WTC11 (cell line): ENCODE measurements around the gene HDAC8. TPM values are rescaled to one million over a fixed set of nuclear protein-coding genes. Genes with fewer than 3 reads are reported as not detected.

Experiments used
- ATAC-seq: fragments of 200-7000 bp; cut with Tn5 transposase; 2 replicates; pipeline ENCODE4 v1.10.0; 2021; ENCODE audit warnings: mild to moderate bottlenecking, moderate library complexity
- CTCF ChIA-PET: fragments of 300-600 bp; sonication (Branson Sonifier 250); formaldehyde crosslinking; loops from one replicate; lab custom pipeline; 2021; ENCODE audit warnings: antibody characterized with exemption; lab: Charles Lee
- POLR2A ChIA-PET: fragments of 350-600 bp; sonication (Branson Sonifier 250); formaldehyde crosslinking; loops from one replicate; lab custom pipeline; 2021; ENCODE audit warnings: antibody characterized with exemption; lab: Charles Lee
- DNase-seq: peaks from one replicate; pipeline ENCODE4 v3.0.0; 2021; ENCODE audit warnings: low spot score
- H3K27ac Mint-ChIP-seq: 2 replicates; pipeline ENCODE4 v1.8.0; 2021; ENCODE audit warnings: mixed read lengths
- H3K27me3 Mint-ChIP-seq: 2 replicates; pipeline ENCODE4 v1.8.0; 2021; ENCODE audit warnings: low read depth, mild to moderate bottlenecking, moderate library complexity, mixed read lengths
- H3K36me3 Mint-ChIP-seq: 2 replicates; pipeline ENCODE4 v1.8.0; 2021; ENCODE audit warnings: mixed read lengths
- H3K4me1 Mint-ChIP-seq: 2 replicates; pipeline ENCODE4 v1.8.0; 2022; ENCODE audit warnings: mixed read lengths
- H3K4me3 Mint-ChIP-seq: 2 replicates; pipeline ENCODE4 v1.8.0; 2021; ENCODE audit warnings: mild to moderate bottlenecking, moderate library complexity, mixed read lengths
- H3K9me3 Mint-ChIP-seq: 2 replicates; pipeline ENCODE4 v1.8.0; 2021; ENCODE audit warnings: mixed read lengths
- ATF2 ChIP-seq: sonication (generic); formaldehyde crosslinking; IDR thresholded peaks from 2 replicates; pipeline ENCODE4 v1.8.1; 2022; ENCODE audit warnings: low read depth, missing genetic modification reagents, borderline replicate concordance
- ATF3 ChIP-seq: sonication (generic); formaldehyde crosslinking; conservative IDR thresholded peaks from 2 replicates; pipeline ENCODE4 v1.8.1; 2022; ENCODE audit warnings: mild to moderate bottlenecking, missing genetic modification reagents
- E2F1 ChIP-seq: sonication (generic); formaldehyde crosslinking; IDR thresholded peaks from 2 replicates; pipeline ENCODE4 v1.8.0; 2022; ENCODE audit warnings: mild to moderate bottlenecking, missing genetic modification reagents
- EMX1 ChIP-seq: fragments of 250-450 bp; sonication (Bioruptor Pico); IDR thresholded peaks from 2 replicates; pipeline ENCODE4 v1.8.0; 2021; ENCODE audit warnings: mild to moderate bottlenecking
- ERG ChIP-seq: fragments of 250-450 bp; sonication (Bioruptor Pico); IDR thresholded peaks from 2 replicates; pipeline ENCODE4 v1.8.0; 2021; ENCODE audit warnings: mild to moderate bottlenecking
- ETV6 ChIP-seq: sonication (generic); formaldehyde crosslinking; IDR thresholded peaks from 2 replicates; pipeline ENCODE4 v1.8.1; 2022; ENCODE audit warnings: mild to moderate bottlenecking, missing genetic modification reagents
- FOXJ3 ChIP-seq: sonication (generic); formaldehyde crosslinking; IDR thresholded peaks from 2 replicates; pipeline ENCODE4 v1.9.0; 2021; ENCODE audit warnings: missing genetic modification reagents, mild to moderate bottlenecking, borderline replicate concordance
- FOXP4 ChIP-seq: sonication (generic); formaldehyde crosslinking; IDR thresholded peaks from 2 replicates; pipeline ENCODE4 v1.8.0; 2022; ENCODE audit warnings: mild to moderate bottlenecking, missing genetic modification reagents
- GTF2I ChIP-seq: fragments of 250-450 bp; sonication (Bioruptor Pico); conservative IDR thresholded peaks from 2 replicates; pipeline ENCODE4 v1.4.0; 2021; ENCODE audit warnings: mild to moderate bottlenecking
- PRRX2 ChIP-seq: fragments of 250-450 bp; sonication (Bioruptor Pico); IDR thresholded peaks from 2 replicates; pipeline ENCODE4 v1.8.0; 2021; ENCODE audit warnings: mild to moderate bottlenecking
- RELA ChIP-seq: sonication (generic); formaldehyde crosslinking; IDR thresholded peaks from 2 replicates; pipeline ENCODE4 v1.8.1; 2022; ENCODE audit warnings: missing genetic modification reagents, mild to moderate bottlenecking, borderline replicate concordance
- ZNF219 ChIP-seq: sonication (generic); formaldehyde crosslinking; IDR thresholded peaks from 2 replicates; pipeline ENCODE4 v1.8.0; 2023; ENCODE audit warnings: missing genetic modification reagents, mild to moderate bottlenecking, borderline replicate concordance
- ZNF232 ChIP-seq: sonication (generic); formaldehyde crosslinking; IDR thresholded peaks from 2 replicates; pipeline ENCODE4 v1.8.0; 2022; ENCODE audit warnings: mild to moderate bottlenecking, missing genetic modification reagents
- ZNF416 ChIP-seq: fragments of 250-450 bp; sonication (Bioruptor Pico); IDR thresholded peaks from 2 replicates; pipeline ENCODE4 v1.9.0; 2021; ENCODE audit warnings: mild to moderate bottlenecking, inconsistent platforms
- ZNF423 ChIP-seq: fragments of 250-450 bp; sonication (Bioruptor Pico); IDR thresholded peaks from 2 replicates; pipeline ENCODE4 v2.1.2; 2022; ENCODE audit warnings: mild to moderate bottlenecking, moderate library complexity
- ZNF532 ChIP-seq: fragments of 250-450 bp; sonication (Bioruptor Pico); IDR thresholded peaks from 2 replicates; pipeline ENCODE4 v1.9.0; 2021; ENCODE audit warnings: mild to moderate bottlenecking, borderline replicate concordance
- ZNF671 ChIP-seq: fragments of 250-450 bp; sonication (Bioruptor Pico); IDR thresholded peaks from 2 replicates; pipeline ENCODE4 v1.8.0; 2021; ENCODE audit warnings: mild to moderate bottlenecking
- total RNA-seq: library from RNA; stranded (reverse); gene quantifications from 3 replicates; pipeline ENCODE4 v1.2.3, GENCODE V29; 2021

The HDAC8 gene
- total RNA-seq, 1 experiment from 2014 or later = 22.5 TPM

- Mint-ChIP-seq H3K27me3 (no peaks in the 10 kb centered on the region), H3K4me3 (no peak overlapping the region), H3K4me1 (no peaks in the 10 kb centered on the region)
- DNase-seq = no peak
- TF ChIP-seq EMX1 (CRISPR knock-in tag) (no peak), ATF3 (CRISPR knock-in tag) (no peak), ZNF532 (CRISPR knock-in tag) (no peak), GTF2I (no peak), ETV6 (CRISPR knock-in tag) (no peak), ERG (no peak), ATF2 (CRISPR knock-in tag) (no peak), RELA (CRISPR knock-in tag) (no peak), ZNF671 (CRISPR knock-in tag) (no peak), ZNF232 (CRISPR knock-in tag) (no peak)
- TF ChIP-seq, all 79 proteins: peak for 0
- CTCF ChIA-PET = interaction anchor here (1.2 kb wide), 1 partner anchor 9 kb away, joined by 4 read pairs; no protein-coding TSS in a partner anchor
- no peak for ATAC-seq
- Mint-ChIP-seq H3K36me3 (no peaks in the 10 kb centered on the region), H3K9me3 (no peaks in the 10 kb centered on the region), H3K27ac (no peak overlapping the region)
- POLR2A ChIA-PET = no interaction called here
Measured at GRCh38 chrX:72536542-72536941, 36.1 kb downstream of the HDAC8 start.

GRCh38 chrX:72532366-72532765, 40.3 kb downstream of the HDAC8 start:
- H3K27me3 Mint-ChIP-seq = no peaks in the 10 kb centered on the region
- no peaks in the 10 kb centered on the region for H3K36me3 Mint-ChIP-seq
- ATAC-seq = no peak
- ChIA-PET CTCF (interaction anchor here (0.9 kb wide), 1 partner anchor 234 kb away, joined by 3 read pairs; no protein-coding TSS in a partner anchor), POLR2A (interaction anchor here (0.7 kb wide), 1 partner anchor 239 kb away, joined by 9 read pairs; no protein-coding TSS in a partner anchor)
- no peaks in the 10 kb centered on the region for H3K9me3 Mint-ChIP-seq
- no peaks in the 10 kb centered on the region for H3K4me1 Mint-ChIP-seq
- DNase-seq = no peak
- H3K4me3 Mint-ChIP-seq = no peak overlapping the region
- H3K27ac Mint-ChIP-seq = no peak overlapping the region
- TF ChIP-seq FOXJ3 (CRISPR knock-in tag) (no peak), ZNF416 (CRISPR knock-in tag) (no peak), FOXP4 (CRISPR knock-in tag) (no peak), ZNF232 (CRISPR knock-in tag) (no peak), ZNF423 (CRISPR knock-in tag) (no peak), PRRX2 (CRISPR knock-in tag) (no peak), ZNF219 (CRISPR knock-in tag) (no peak), E2F1 (no peak), ETV6 (CRISPR knock-in tag) (no peak), GTF2I (no peak)
